ENCODE measurements around the gene PIM1.

The PIM1 gene

DNA sequence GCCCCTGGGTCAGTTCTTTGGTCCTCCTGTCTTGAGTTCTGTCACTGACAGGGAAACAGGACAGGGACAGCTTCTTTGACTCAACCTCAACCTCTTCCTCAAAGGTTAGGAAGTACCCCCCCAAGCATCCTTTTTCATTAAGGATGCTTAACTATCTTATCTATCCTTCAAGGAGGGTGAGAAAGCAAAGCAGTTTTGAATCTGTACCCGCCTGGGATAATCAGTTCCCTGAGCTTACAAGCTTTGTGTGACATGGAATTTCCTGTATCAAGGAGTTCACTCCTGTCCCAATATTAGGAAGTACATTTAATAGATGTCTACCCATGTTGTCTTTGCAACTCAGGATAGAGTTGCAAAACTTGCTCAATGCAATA is 31.1 kb upstream of the PIM1 start:
- DNase-seq, result no peak

- DNase-seq, result no peak
Observed at GRCh38 chr6:37139230-37139962, 30.6 kb upstream of the PIM1 start.

DNA sequence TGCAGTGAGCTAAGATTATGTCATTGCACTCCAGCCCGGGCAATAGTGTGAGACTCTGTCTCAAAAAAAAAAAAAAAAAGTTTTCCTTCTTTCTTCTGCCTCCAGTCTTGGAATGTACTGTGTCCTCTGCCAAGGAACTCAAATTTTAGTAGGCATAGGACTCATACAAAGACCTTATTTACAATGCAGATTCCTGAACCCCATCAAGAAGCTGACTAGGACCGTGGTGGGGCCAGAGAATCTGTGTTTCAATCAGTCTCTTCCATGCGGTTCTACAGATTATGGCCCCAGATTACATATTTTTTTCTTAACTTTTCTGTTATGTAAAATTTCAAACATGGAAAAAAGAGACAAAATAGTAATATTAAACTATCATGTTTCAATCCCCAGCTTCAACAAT is 29.8 kb upstream of the PIM1 start:
- no peak for DNase-seq

GRCh38 chr6:37141281-37142049 is 28.5 kb upstream of the PIM1 start:
- no peak for DNase-seq

GRCh38 chr6:37142050-37142614 is 27.8 kb upstream of the PIM1 start:
- DNase-seq, result no peak

- no peak for DNase-seq
Observed at GRCh38 chr6:37143585-37143984, 26.4 kb upstream of the PIM1 start.

- DNase-seq, result no peak
Observed at GRCh38 chr6:37145443-37145842, 24.5 kb upstream of the PIM1 start.

GRCh38 chr6:37146735-37147157 is 23.2 kb upstream of the PIM1 start:
- no peak for DNase-seq

GRCh38 chr6:37149745-37150144 is 20.2 kb upstream of the PIM1 start:
- no peak for DNase-seq

- no peak for DNase-seq
Observed at GRCh38 chr6:37150314-37150713, 19.6 kb upstream of the PIM1 start.

DNA sequence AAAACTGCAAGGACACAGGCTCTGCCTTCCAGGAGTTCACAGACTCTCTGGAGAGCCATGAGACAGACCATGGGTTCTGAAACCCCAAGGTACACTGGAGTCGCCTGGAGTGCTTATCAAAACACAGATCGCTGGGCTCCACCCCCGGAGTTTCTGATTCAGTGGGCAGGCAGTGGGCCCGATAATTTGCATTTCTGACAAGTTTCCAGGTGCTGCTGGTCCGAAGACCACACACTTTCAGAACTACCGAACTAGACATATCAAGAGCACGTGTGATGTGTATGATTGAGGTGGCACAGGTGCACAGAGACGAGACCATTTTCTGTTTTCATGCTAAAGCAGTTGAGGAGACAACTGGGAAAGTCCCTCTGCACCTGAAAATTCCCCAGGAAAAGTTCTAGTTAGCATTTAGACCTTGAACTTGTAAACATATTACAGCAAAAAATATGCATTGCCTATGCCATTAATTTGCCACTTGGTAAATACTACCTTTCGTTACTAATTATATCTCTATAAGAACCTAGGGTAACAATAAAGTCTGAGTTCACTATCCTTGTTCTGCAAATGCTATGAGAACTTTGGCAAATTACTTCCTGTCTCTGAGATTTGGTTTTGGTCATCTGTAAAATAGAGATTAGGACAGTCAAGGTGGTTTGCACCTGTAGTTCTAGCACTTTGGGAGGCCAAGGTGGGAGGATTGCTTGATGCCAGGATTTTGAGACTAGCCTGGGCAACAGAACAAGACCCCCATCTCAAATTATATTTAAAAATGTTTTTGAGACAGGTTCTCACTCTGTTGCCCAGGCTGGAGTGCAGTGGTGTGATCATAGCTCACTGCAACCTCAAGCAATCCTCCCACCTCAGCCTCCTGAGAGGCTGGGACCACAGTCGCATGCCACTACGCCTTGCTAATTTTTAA is 14.3 kb upstream of the PIM1 start:
- DNase-seq, result peak; percentile 33 to 49

DNA sequence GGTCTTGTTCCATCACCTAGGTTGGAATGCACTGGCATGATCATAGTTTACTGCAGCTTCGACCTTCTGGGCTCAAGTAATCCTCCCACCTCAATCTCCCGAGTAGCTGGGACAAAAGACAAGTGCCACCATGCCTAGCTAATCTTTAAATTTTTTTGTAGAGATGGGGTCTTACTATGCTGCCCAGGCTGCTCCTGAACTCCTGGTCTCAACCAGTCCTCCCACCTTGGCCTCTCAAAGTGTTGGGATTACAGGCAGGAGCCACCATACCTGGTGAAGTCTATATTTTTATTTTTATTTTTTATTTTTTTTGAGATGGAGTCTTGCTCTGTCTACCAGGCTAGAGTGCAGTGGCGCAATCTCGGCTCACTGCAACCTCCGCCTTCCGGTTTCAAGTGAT is 11.4 kb upstream of the PIM1 start:
- DNase-seq, result no peak

DNA sequence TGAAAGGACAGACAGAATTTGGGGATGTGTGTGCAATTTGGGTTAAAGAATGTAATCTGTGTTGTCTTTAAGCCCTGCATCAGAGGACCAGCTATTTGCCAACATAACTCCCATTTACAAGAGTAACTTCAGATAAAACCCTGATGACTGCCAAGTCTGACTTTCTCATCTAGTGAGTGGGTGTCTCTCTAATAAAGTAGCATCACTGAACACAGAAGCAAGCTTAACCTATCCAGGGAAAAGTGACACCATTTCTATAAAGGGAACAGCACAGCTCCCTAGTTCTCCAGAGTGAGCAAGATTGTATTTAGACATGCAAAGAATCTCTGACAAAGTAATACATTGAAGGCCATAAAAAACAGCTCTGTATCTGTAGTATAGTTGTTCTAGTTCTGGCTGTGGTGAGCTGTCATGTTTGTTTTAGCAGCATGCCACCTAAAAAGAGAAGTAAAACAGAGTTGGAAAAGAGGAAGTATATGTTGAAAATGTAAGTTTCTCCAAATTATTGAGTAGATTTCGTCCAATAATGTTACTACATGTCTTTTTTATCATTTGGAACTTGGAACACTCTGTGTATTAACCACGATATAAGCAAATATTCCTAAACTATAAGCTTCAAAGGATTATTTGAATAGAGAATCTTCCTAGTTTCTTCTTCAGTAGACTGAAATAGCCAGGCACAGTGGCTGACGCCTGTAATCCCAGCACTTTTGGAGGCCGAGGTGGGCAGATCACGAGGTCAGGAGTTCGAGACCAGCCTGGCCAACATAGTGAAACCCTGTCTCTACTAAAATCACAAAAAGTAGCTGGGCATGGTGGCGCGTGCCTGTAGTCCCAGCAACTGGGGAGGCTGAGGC is 8.8 kb upstream of the PIM1 start:
- DNase-seq, result no peak

GRCh38 chr6:37162740-37163139 is 7.2 kb upstream of the PIM1 start:
- no peak for DNase-seq

DNA sequence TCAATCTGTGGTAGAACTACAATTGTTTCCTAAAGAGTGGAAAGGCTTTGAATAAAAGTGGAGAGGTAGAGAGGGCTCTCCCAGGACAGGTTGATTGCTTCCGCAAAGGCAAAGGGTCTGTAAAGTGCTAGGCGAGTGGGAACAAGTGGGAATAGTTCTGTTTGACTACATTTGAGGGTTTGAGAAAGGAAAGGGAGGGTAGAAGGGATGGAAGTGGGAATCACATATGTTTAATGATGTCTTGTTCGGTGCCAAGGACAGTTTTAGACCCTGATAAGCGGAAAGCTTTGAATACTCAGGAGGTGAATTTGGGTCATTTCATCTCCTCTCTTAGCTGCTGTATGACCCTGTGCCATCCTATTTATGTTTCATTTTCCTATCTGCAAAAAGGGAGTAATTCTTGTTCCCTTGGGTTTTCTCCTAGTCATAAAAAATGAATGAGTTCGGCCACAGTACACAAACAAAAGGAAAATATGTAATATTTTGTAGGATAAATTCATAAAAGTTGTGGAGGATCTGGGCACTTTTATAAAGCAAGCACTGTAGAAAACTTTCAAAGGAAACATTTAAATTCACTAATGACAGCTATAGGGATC is 1.7 kb upstream of the PIM1 start:
- no peak for DNase-seq

- DNase-seq, result peak; percentile 25 to 45
Observed at GRCh38 chr6:37168811-37169495, 999 bp upstream of the PIM1 start.

- peak in 1 of 2 experiments; percentile 27 for DNase-seq
Observed at GRCh38 chr6:37170273-37171200, 585 bp downstream of the PIM1 start.

- DNase-seq, result no peak
Observed at GRCh38 chr6:37171201-37171969, 1.4 kb downstream of the PIM1 start.

Data from activated CD4-positive, alpha-beta T cell treated with anti-CD3 and anti-CD28 coated beads, Interleukin-2, amount 50 U/mL, for 4 hours (primary cell).